ENCODE measurements around the gene LIMS1. TPM values are rescaled to one million over a fixed set of nuclear protein-coding genes. Genes with fewer than 3 reads are reported as not detected.
A peak's percentile ranks its signal among the peaks of the same experiment; 100 is the strongest.

Gene LIMS1
- total and polyA plus RNA-seq, 2 experiments from 2014 or later, result 28.6 to 36.9 TPM

GRCh38 chr2:108614043-108614545 lies 79.8 kb downstream of the LIMS1 start:
- Histone ChIP-seq H3K27ac (ENCODE audit: low read depth) (no peak overlapping the region), H3K4me2 (no peak overlapping the region), H3K9me2 (ENCODE audit: insufficient read depth) (no peaks in the 10 kb centered on the region), H3K79me2 (replicated peaks; ENCODE audit: insufficient read depth) (peaks cover 29% of the 10 kb centered on the region), H4K20me1 (replicated peaks; ENCODE audit: insufficient read depth) (peaks cover 3% of the 10 kb centered on the region; the same call in 1 of the 2 replicates), H3K27me3 (ENCODE audit: insufficient read depth) (no peaks in the 10 kb centered on the region), H3K36me3 (ENCODE audit: insufficient read depth) (no peaks in the 10 kb centered on the region), H2AFZ (no peak overlapping the region), H3K4me3 (no peak overlapping the region), H3K4me1 (ENCODE audit: insufficient read depth) (no peaks in the 10 kb centered on the region), H3F3A (replicated peaks; ENCODE audit: low read depth) (no peaks in the 10 kb centered on the region)
- Mint-ChIP-seq H3K4me3 (no peak overlapping the region), H3K27ac (peak overlapping the region; percentile 22; the same call in 1 of the 2 replicates), H3K36me3 (ENCODE audit: low read depth) (no peaks in the 10 kb centered on the region), H3K9me3 (no peaks in the 10 kb centered on the region), H3K4me1 (peaks cover 29% of the 10 kb centered on the region), H3K27me3 (ENCODE audit: insufficient read depth, low read depth, poor library complexity) (peaks cover 5% of the 10 kb centered on the region)
- no peak for DNase-seq (ENCODE audit: low spot score)
- peak; percentile 23; the same call in 1 of the 3 replicates for ATAC-seq
- no peak for TF ChIP-seq JUNB (IDR thresholded peaks at IDR 0.05; ENCODE audit: unreplicated experiment)
- no peak for TF ChIP-seq CTCF (conservative IDR thresholded peaks at IDR 0.05; ENCODE audit: low read depth in 2 of 2)
- no peak for TF ChIP-seq POLR2AphosphoS5 (IDR thresholded peaks at IDR 0.05; ENCODE audit: low read depth)
- TF ChIP-seq CREB1 (CRISPR knock-in tag; IDR thresholded peaks at IDR 0.05; ENCODE audit: low read depth), result no peak
- no peak for TF ChIP-seq ZNF331 (CRISPR knock-in tag; IDR thresholded peaks at IDR 0.05; ENCODE audit: low read depth)
- TF ChIP-seq ZNF462 (CRISPR knock-in tag; IDR thresholded peaks at IDR 0.05), result no peak
- TF ChIP-seq ETS1 (IDR thresholded peaks at IDR 0.05), result no peak
- TF ChIP-seq EZH2phosphoT487 (IDR thresholded peaks at IDR 0.05; ENCODE audit: unreplicated experiment), result no peak
- no peak for TF ChIP-seq EZH2 (IDR thresholded peaks at IDR 0.05; ENCODE audit: low read depth, unreplicated experiment)
- no peak for TF ChIP-seq ZNF114 (CRISPR knock-in tag; IDR thresholded peaks at IDR 0.05)
- TF ChIP-seq REST (IDR thresholded peaks at IDR 0.05; ENCODE audit: unreplicated experiment), result no peak
- TF ChIP-seq NANOG (IDR thresholded peaks at IDR 0.05; ENCODE audit: borderline replicate concordance), result no peak
- TF ChIP-seq STAT1 (IDR thresholded peaks at IDR 0.05; ENCODE audit: unreplicated experiment), result no peak

Data from GM23338 (cell line).